ENCODE data around the gene FAM50A. TPM values are rescaled to one million over a fixed set of nuclear protein-coding genes. Genes with fewer than 3 reads are reported as not detected.

FAM50A gene
- total RNA-seq, 4 donors from 2014 or later, result 37.3 to 104 (median 78.3) TPM

DNA sequence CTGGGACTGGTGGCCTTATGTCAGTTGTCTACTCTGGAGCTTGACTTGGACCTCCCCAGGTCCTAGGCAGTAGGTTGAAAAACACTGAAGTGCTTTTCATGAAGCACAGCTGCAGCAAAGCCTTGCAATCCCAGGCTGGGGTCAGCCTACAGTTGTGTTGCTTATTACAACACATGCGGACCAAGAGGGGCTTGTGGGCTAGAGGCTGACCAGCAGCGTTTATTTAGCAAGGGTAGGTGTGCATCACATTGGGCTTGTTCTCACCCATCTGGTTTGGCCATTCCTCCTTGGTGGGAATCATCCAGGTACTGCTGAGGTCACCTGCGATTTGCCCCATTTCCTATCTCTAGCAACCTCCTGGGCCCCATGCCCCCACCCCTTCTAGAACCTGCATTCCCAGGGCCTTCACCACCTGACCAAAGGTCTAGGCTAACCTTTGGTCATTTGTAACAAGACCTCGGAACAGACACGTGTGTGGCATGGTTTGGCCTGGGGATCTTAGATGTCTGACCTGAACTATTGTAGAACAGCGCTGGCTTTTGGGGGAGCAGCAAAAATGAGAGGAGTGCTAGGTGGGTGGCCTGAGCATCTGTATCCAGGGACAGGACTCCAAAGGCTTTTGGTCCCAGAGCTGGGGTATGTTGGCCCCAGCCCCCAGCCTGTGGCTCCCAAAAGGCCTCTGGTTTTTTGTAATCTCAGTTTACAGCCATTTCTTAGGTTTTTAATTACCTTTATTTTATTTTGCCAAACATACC lies 42.7 kb upstream of the FAM50A start:
- TF ChIP-seq, protein P1, sequence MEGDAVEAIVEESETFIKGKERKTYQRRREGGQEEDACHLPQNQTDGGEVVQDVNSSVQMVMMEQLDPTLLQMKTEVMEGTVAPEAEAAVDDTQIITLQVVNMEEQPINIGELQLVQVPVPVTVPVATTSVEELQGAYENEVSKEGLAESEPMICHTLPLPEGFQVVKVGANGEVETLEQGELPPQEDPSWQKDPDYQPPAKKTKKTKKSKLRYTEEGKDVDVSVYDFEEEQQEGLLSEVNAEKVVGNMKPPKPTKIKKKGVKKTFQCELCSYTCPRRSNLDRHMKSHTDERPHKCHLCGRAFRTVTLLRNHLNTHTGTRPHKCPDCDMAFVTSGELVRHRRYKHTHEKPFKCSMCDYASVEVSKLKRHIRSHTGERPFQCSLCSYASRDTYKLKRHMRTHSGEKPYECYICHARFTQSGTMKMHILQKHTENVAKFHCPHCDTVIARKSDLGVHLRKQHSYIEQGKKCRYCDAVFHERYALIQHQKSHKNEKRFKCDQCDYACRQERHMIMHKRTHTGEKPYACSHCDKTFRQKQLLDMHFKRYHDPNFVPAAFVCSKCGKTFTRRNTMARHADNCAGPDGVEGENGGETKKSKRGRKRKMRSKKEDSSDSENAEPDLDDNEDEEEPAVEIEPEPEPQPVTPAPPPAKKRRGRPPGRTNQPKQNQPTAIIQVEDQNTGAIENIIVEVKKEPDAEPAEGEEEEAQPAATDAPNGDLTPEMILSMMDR (IDR thresholded peaks at IDR 0.05; ENCODE audit: low read depth), result no peak

DNA sequence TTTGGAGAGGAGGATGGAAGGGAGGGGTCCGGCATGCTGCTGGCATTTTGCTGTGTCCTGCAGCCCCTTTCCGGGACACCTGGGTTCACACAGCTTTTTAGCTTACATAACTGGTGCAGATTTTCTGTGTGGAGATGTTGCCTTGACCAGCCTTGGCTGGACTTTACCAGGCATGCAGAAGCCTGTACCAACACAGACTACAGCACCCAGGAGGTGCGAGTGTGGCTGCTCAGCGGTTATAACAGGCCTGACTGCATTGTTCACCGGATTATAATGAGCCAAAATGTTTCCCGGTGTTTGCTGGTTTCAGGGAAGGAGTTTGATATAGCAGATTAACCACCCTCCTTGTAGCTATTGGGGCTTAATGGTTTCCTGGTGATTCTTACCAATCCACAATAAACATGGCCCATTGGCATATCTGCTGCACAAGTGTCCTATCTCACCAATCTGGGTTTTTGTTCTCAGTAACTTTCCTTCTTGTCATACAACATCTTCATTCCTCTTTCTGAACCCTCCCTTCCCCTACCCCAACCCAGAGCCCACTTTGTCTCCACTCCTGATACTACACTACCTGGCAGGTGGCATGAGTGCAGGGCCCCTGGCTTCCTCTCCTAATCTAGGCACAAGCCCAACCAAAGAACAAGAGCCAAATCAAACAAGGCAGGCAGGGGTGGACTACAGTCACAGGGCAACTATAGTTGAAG lies 41.9 kb upstream of the FAM50A start:
- TF ChIP-seq, protein P1 (IDR thresholded peaks at IDR 0.05; ENCODE audit: low read depth), result no peak

DNA sequence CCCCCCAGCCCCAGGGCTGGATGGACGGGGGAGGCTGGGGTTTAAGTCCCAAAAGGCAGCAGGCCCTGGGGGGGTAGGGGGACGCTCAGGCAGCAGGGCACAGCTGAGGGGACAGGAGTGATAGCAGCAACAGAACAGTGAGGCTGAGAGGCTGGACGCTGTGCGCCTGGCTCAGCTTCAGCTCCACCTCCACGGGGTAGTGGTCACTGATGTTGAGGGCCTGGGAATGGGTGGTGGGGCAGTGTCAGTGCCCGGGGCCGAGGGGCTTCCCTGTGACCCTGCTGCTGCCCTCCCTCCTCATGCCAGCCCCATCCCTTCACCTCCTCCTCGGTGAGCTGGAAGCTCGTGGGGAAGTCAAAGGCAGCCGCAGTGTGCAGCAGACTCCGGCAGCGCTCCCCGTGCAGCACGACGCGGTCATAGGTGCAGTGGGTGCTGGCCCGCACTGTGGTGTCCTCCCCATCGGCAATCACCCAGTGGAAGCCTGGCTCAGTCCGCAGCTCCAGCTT lies 41.3 kb upstream of the FAM50A start:
- TF ChIP-seq, protein P1 (IDR thresholded peaks at IDR 0.05; ENCODE audit: low read depth), result no peak

DNA sequence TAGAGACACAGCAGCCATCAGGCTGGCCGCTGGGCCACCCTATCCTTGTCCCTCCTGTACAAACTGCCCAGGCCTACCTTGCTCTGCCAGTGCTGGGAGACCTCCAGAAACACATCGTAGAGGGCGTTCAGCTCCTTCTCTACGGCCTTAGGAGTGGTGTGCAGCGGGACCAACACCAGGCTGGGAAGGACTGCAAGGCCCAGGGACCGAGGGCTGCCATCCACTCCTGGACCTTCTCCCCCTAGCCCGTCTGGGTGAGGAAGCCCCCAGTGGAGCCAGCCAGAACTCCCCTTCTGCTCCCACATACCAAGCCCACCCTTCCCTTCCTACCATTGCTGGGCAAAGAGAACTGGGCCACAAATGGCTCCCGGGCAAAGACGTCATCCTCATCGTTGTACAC lies 40.7 kb upstream of the FAM50A start:
- TF ChIP-seq, protein P1 (IDR thresholded peaks at IDR 0.05; ENCODE audit: low read depth), result no peak

DNA sequence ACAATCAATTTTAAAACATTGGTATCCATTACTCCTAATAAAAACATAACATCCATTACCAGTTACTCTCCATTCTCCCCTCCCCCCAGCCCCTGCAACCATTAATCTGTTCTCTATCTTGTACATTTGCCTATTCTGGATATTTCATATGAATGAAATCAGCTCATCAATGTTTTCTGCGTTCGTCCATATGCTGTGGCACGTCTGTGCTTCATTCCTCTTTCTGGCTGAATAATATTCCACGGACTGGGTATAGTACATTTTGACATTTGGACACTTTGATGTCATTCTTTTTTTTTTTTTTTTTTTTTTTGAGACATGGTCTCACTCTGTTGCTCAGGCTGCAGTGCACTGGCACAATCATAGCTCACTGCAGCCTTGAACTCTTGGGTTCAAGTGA lies 40.1 kb upstream of the FAM50A start:
- TF ChIP-seq, protein P1 (IDR thresholded peaks at IDR 0.05; ENCODE audit: low read depth), result no peak

GRCh38 chrX:154404625-154405192 lies 39.2 kb upstream of the FAM50A start:
- TF ChIP-seq, protein P1 (IDR thresholded peaks at IDR 0.05; ENCODE audit: low read depth), result no peak

DNA sequence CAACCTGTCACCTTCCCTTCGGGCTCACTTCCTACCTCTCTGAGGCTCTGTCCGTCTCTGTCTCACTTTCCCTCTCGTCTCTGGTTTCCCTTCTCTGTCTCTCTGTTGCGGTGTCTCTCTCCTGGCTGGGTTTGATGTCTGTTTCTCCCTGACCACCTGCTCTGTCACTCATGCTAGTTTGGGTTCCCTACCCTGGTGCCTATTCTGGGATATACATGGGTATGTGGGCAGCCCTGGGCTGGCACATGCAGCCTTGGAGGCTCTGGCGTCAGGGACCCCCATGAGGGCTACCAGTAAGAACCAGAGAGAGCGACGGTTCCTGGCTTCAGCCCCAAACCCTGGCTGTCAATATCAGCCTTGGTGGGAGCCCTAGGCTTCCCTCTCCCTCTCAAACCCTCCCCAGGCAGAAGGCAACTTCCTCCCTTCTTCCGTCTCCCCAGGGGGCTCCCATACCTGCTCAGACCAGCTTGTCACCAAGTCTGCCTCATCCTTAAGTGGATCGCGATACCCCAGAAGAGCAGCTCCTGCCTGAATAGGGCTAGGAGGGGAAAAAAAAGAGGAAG lies 35.2 kb upstream of the FAM50A start:
- TF ChIP-seq, protein P1 (IDR thresholded peaks at IDR 0.05; ENCODE audit: low read depth), result no peak
